ENCODE measurements around the gene BLACAT1. TPM values are rescaled to one million over a fixed set of nuclear protein-coding genes. Genes with fewer than 3 reads are reported as not detected.

The BLACAT1 gene
- total and polyA plus RNA-seq, 2 of the 4 experiments (the other 2 are of a cell fraction) = under 0.01 to 0.05 TPM

- no peak overlapping the region for H3K56ac ChIP-seq (ENCODE audit: extremely low read depth, insufficient read depth, low read length)
- no peak overlapping the region for H3K9ac ChIP-seq (ENCODE audit: low read depth, low read length)
- ChIA-PET CTCF (interaction anchor here (1.1 kb wide), 1 partner anchor 16 kb away, joined by 4 read pairs; no protein-coding TSS in a partner anchor), POLR2A (ENCODE audit: unreplicated experiment) (no interaction called here)
- H4K20me1 ChIP-seq (ENCODE audit: insufficient read depth, low read length) = no peaks in the 10 kb centered on the region
- TF ChIP-seq CTCF (conservative IDR thresholded peaks at IDR 0.05; ENCODE audit: low read depth, low read length) (no peak), MAZ (IDR thresholded peaks at IDR 0.05; ENCODE audit: borderline replicate concordance, low read depth, low read length) (no peak), RCOR1 (IDR thresholded peaks at IDR 0.05; ENCODE audit: insufficient replicate concordance, low read length) (no peak), RFX5 (IDR thresholded peaks at IDR 0.05; ENCODE audit: low read depth, low read length) (no peak), BHLHE40 (IDR thresholded peaks at IDR 0.05; ENCODE audit: low read depth, low read length) (no peak), MAFK (IDR thresholded peaks at IDR 0.05; ENCODE audit: low read depth, low read length) (no peak), POLR2A (IDR thresholded peaks at IDR 0.05; ENCODE audit: low read depth, low read length) (no peak), NFE2L2 (IDR thresholded peaks at IDR 0.05; ENCODE audit: low read depth, low read length) (no peak), CEBPB (IDR thresholded peaks at IDR 0.05; ENCODE audit: low read depth, low read length) (no peak), SMC3 (IDR thresholded peaks at IDR 0.05; ENCODE audit: low read depth, low read length) (no peak), CHD1 (IDR thresholded peaks at IDR 0.05; ENCODE audit: low read depth, low read length) (no peak), MXI1 (IDR thresholded peaks at IDR 0.05; ENCODE audit: borderline replicate concordance, low read depth, low read length) (no peak), FOS (IDR thresholded peaks at IDR 0.05; ENCODE audit: low read depth, low read length) (no peak)
- TF ChIP-seq, protein P1, sequence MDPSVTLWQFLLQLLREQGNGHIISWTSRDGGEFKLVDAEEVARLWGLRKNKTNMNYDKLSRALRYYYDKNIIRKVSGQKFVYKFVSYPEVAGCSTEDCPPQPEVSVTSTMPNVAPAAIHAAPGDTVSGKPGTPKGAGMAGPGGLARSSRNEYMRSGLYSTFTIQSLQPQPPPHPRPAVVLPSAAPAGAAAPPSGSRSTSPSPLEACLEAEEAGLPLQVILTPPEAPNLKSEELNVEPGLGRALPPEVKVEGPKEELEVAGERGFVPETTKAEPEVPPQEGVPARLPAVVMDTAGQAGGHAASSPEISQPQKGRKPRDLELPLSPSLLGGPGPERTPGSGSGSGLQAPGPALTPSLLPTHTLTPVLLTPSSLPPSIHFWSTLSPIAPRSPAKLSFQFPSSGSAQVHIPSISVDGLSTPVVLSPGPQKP (IDR thresholded peaks at IDR 0.05; ENCODE audit: borderline replicate concordance, low read depth, low read length) = no peak
- TF ChIP-seq, protein P2, sequence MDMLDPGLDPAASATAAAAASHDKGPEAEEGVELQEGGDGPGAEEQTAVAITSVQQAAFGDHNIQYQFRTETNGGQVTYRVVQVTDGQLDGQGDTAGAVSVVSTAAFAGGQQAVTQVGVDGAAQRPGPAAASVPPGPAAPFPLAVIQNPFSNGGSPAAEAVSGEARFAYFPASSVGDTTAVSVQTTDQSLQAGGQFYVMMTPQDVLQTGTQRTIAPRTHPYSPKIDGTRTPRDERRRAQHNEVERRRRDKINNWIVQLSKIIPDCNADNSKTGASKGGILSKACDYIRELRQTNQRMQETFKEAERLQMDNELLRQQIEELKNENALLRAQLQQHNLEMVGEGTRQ (IDR thresholded peaks at IDR 0.05; ENCODE audit: low read depth, low read length) = no peak
- no peak overlapping the region for H2AFZ ChIP-seq (replicated peaks; ENCODE audit: low read length, poor library complexity)
- H3K23ac ChIP-seq (ENCODE audit: low read depth, low read length) = no peak overlapping the region
- no peak overlapping the region for H2AK9ac ChIP-seq (replicated peaks; ENCODE audit: low read depth, low read length, poor library complexity)
- H2AK5ac ChIP-seq (ENCODE audit: low read depth, low read length) = no peak overlapping the region
- H2BK15ac ChIP-seq (ENCODE audit: low read depth, low read length) = no peak overlapping the region
- no peak overlapping the region for H4K8ac ChIP-seq (ENCODE audit: low read depth in 2 of 2, low read length in 2 of 2)
- no peak overlapping the region for H4K91ac ChIP-seq (ENCODE audit: insufficient read depth, low read depth, low read length)
- BruUV-seq (replicated peaks) = no TSS peak
- no peak overlapping the region for H3K4ac ChIP-seq (ENCODE audit: low read depth, low read length)
- no peak overlapping the region for H3K14ac ChIP-seq (replicated peaks; ENCODE audit: low read depth, low read length)
- intact Hi-C loops (cut with micrococcal nuclease) = no loop called here
- WGBS, 2 experiments (ENCODE audit: extremely low coverage in 2 of 2, insufficient read length in 1 of 2) = no CpG with 5 or more reads among the region's 4 CpGs
- no peak overlapping the region for H2BK5ac ChIP-seq (ENCODE audit: low read depth, low read length, poor library complexity, severe bottlenecking)
- H3K18ac ChIP-seq (ENCODE audit: low read depth, low read length) = no peak overlapping the region
- no peaks in the 10 kb centered on the region for H3K9me1 ChIP-seq (ENCODE audit: insufficient read depth, low read length)
- dilution Hi-C loops (cut with HindIII; ENCODE audit: low sequenced_read_pairs, unreplicated experiment) = no loop called here
- no peak overlapping the region for H3K4me2 ChIP-seq (ENCODE audit: low read depth, low read length)
- ATAC-seq (ENCODE audit: low read depth) (no peak), DNase-seq (no peak)
- no peak overlapping the region for H2BK120ac ChIP-seq (ENCODE audit: low read depth, low read length)
- no peak overlapping the region for H3K4me3 ChIP-seq (ENCODE audit: insufficient read depth, low read depth, low read length)
- H3K27ac ChIP-seq (ENCODE audit: insufficient read depth, low read length) = no peak overlapping the region
- H4K5ac ChIP-seq (ENCODE audit: low read depth, low read length) = no peak overlapping the region
- no peaks in the 10 kb centered on the region for H3K36me3 ChIP-seq (ENCODE audit: control insufficient read depth, insufficient read depth, low read length)
- in situ Hi-C loops (cut with MboI; ENCODE audit: low sequenced_read_pairs) = no loop called here
- no peaks in the 10 kb centered on the region for H3K9me3 ChIP-seq (ENCODE audit: control insufficient read depth, insufficient read depth, low read length)
- no peak overlapping the region for H2BK20ac ChIP-seq (ENCODE audit: low read depth, low read length)
- no peaks in the 10 kb centered on the region for H3K4me1 ChIP-seq (ENCODE audit: control insufficient read depth, insufficient read depth, low read length)
- H3K79me1 ChIP-seq (ENCODE audit: low read depth in 1 of 2, low read length in 2 of 2) = no peaks in the 10 kb centered on the region
- H3K27me3 ChIP-seq (ENCODE audit: control insufficient read depth, insufficient read depth, low read length) = peaks cover 51% of the 10 kb centered on the region
Observed at GRCh38 chr1:205422993-205423642, 32.7 kb downstream of the BLACAT1 start.

All from IMR-90 (cell line).